Spleen (tissue), 7 donors: ENCODE results near the gene CHCHD1.

ENCODE experiments used
- CTCF ChIP-seq, 11 experiments: fragments of 200-600 bp in 7 of 11; fragments of 450-650 bp in 4 of 11; sonication (generic) in 4 of 11; IDR thresholded peaks in 8 of 11; conservative IDR thresholded peaks in 3 of 11; 1 replicate in 7 of 11; 2 replicates in 4 of 11; pipeline versions ENCODE4 v1.4.0 to v1.8.0; 2016 to 2021; ENCODE audit warnings: antibody characterized with exemption in 11 of 11, inconsistent platforms in 4 of 11, mild to moderate bottlenecking in 1 of 11
- POLR2A ChIP-seq, 3 donors: fragments of 450-650 bp; IDR thresholded peaks; one replicate each; pipeline ENCODE4 v1.5.1; 2017; ENCODE audit warnings: antibody characterized with exemption in 3 of 3, mild to moderate bottlenecking in 1 of 3
- donor health status: DM: no; HTN: no; CAD: no; lungs with moderate emphysema.
- donor health status: DM: no; HTN: no; CAD: no.
- donor health status: DM: no; HTN: no; CAD: no.

GRCh38 chr10:73814276-73814895 is 32.5 kb downstream of the CHCHD1 start:
- no peak for TF ChIP-seq CTCF (IDR thresholded peaks at IDR 0.05 in 8 of 11, conservative IDR thresholded peaks at IDR 0.05 in 3 of 11)
- TF ChIP-seq POLR2A (IDR thresholded peaks at IDR 0.05) = no peak
